CD4-positive, alpha-beta T cell treated with Interleukin-21 for 1 hour (primary cell): ENCODE results near the gene TUBB6.

ENCODE experiments used
- DNase-seq: peaks from one replicate; pipeline ENCODE4 v3.0.0-alpha.2; 2020

The TUBB6 gene

GRCh38 chr18:12291690-12292089, 16.4 kb upstream of the TUBB6 start:
- no peak for DNase-seq

- no peak for DNase-seq
These were observed 14.2 kb upstream of the TUBB6 start for GRCh38 chr18:12293831-12294230.

GRCh38 chr18:12295389-12296086, 12.5 kb upstream of the TUBB6 start:
- no peak for DNase-seq

GRCh38 chr18:12296087-12296403, 12.0 kb upstream of the TUBB6 start:
- no peak for DNase-seq

GRCh38 chr18:12296457-12296856, 11.6 kb upstream of the TUBB6 start:
- no peak for DNase-seq

GRCh38 chr18:12299862-12300261, 8.2 kb upstream of the TUBB6 start:
- DNase-seq, result no peak

- DNase-seq, result no peak
These were observed 6.6 kb upstream of the TUBB6 start for GRCh38 chr18:12301263-12302005.

GRCh38 chr18:12302391-12303147, 5.5 kb upstream of the TUBB6 start:
- DNase-seq, result no peak

- DNase-seq, result no peak
These were observed 3.5 kb upstream of the TUBB6 start for GRCh38 chr18:12304351-12305210.

- no peak for DNase-seq
These were observed 2.8 kb upstream of the TUBB6 start for GRCh38 chr18:12305211-12305610.

- DNase-seq, result no peak
These were observed 2.0 kb upstream of the TUBB6 start for GRCh38 chr18:12305930-12306629.

GRCh38 chr18:12306752-12307700, 1.0 kb upstream of the TUBB6 start:
- no peak for DNase-seq

- DNase-seq, result peak; percentile 18
These were observed 502 bp downstream of the TUBB6 start for GRCh38 chr18:12308386-12309100.

- DNase-seq, result no peak
These were observed 1.7 kb downstream of the TUBB6 start for GRCh38 chr18:12309683-12310198.

- DNase-seq, result no peak
These were observed 2.7 kb downstream of the TUBB6 start for GRCh38 chr18:12310762-12311161.

GRCh38 chr18:12312976-12313375, 4.9 kb downstream of the TUBB6 start:
- no peak for DNase-seq

GRCh38 chr18:12313530-12314245, 5.6 kb downstream of the TUBB6 start:
- no peak for DNase-seq

- no peak for DNase-seq
These were observed 6.7 kb downstream of the TUBB6 start for GRCh38 chr18:12314591-12315305.

- DNase-seq, result no peak
These were observed 7.4 kb downstream of the TUBB6 start for GRCh38 chr18:12315490-12315889.
